Measurements from ENCODE around the gene NTM.

Gene NTM

GRCh38 chr11:132099692-132100091 is 729.3 kb downstream of the NTM start:
- Histone ChIP-seq H3K9me3 (ENCODE audit: low read length) (no peaks in the 10 kb centered on the region), H3K27me3 (ENCODE audit: insufficient read depth, low read length) (no peaks in the 10 kb centered on the region), H3K9ac (ENCODE audit: low read length) (no peak overlapping the region), H3K4me2 (ENCODE audit: low read length) (no peak overlapping the region), H3K4me3 (ENCODE audit: low read depth, low read length, poor library complexity, severe bottlenecking) (no peak overlapping the region), H2AFZ (ENCODE audit: low read length) (no peak overlapping the region), H4K20me1 (ENCODE audit: insufficient read depth, low read length) (no peaks in the 10 kb centered on the region), H3K9me2 (ENCODE audit: low read depth, low read length) (no peaks in the 10 kb centered on the region), H3K27ac (ENCODE audit: low read depth, low read length, poor library complexity, severe bottlenecking) (no peak overlapping the region), H3K36me3 (ENCODE audit: insufficient read depth, low read length) (no peaks in the 10 kb centered on the region), H3K4me1 (ENCODE audit: insufficient read depth, low read length, severe bottlenecking) (no peaks in the 10 kb centered on the region), H3K79me2 (ENCODE audit: insufficient read depth, low read length) (no peaks in the 10 kb centered on the region), H3F3A (ENCODE audit: insufficient read depth, low read length) (no peaks in the 10 kb centered on the region)
- no peak for TF ChIP-seq EZH2 (IDR thresholded peaks at IDR 0.05; ENCODE audit: borderline replicate concordance, low read length)
- TF ChIP-seq, protein P1, sequence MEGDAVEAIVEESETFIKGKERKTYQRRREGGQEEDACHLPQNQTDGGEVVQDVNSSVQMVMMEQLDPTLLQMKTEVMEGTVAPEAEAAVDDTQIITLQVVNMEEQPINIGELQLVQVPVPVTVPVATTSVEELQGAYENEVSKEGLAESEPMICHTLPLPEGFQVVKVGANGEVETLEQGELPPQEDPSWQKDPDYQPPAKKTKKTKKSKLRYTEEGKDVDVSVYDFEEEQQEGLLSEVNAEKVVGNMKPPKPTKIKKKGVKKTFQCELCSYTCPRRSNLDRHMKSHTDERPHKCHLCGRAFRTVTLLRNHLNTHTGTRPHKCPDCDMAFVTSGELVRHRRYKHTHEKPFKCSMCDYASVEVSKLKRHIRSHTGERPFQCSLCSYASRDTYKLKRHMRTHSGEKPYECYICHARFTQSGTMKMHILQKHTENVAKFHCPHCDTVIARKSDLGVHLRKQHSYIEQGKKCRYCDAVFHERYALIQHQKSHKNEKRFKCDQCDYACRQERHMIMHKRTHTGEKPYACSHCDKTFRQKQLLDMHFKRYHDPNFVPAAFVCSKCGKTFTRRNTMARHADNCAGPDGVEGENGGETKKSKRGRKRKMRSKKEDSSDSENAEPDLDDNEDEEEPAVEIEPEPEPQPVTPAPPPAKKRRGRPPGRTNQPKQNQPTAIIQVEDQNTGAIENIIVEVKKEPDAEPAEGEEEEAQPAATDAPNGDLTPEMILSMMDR (IDR thresholded peaks at IDR 0.05; ENCODE audit: low read length): peak; percentile 40

DNA sequence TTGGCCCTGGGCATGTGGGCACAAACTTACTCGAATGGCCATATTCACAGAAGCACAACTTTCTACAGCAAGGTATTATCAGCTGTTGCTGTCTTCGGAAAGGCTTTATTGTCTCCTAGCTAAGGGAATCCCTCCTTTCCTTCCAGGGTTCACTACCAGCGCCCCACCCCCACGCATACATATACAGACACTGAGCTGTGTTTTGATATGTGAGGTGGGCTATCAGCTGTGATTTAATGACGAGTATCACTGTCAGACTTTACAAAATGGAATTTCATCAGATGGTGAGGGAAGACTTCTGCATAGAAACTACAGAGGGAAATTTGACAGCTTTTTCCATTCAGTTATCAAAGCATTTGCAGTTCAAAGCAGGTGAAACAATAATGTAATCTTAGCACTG is 730.2 kb downstream of the NTM start:
- H3F3A ChIP-seq (ENCODE audit: insufficient read depth, low read length): no peaks in the 10 kb centered on the region
- no peaks in the 10 kb centered on the region for H3K9me2 ChIP-seq (ENCODE audit: low read depth, low read length)
- H2AFZ ChIP-seq (ENCODE audit: low read length): no peak overlapping the region
- TF ChIP-seq, protein P1 (IDR thresholded peaks at IDR 0.05; ENCODE audit: low read length): no peak
- TF ChIP-seq EZH2 (IDR thresholded peaks at IDR 0.05; ENCODE audit: borderline replicate concordance, low read length): no peak
- no peak overlapping the region for H3K27ac ChIP-seq (ENCODE audit: low read depth, low read length, poor library complexity, severe bottlenecking)
- no peaks in the 10 kb centered on the region for H3K27me3 ChIP-seq (ENCODE audit: insufficient read depth, low read length)
- no peak overlapping the region for H3K4me3 ChIP-seq (ENCODE audit: low read depth, low read length, poor library complexity, severe bottlenecking)
- no peaks in the 10 kb centered on the region for H3K4me1 ChIP-seq (ENCODE audit: insufficient read depth, low read length, severe bottlenecking)
- no peaks in the 10 kb centered on the region for H4K20me1 ChIP-seq (ENCODE audit: insufficient read depth, low read length)
- H3K36me3 ChIP-seq (ENCODE audit: insufficient read depth, low read length): no peaks in the 10 kb centered on the region
- H3K9ac ChIP-seq (ENCODE audit: low read length): no peak overlapping the region
- H3K9me3 ChIP-seq (ENCODE audit: low read length): no peaks in the 10 kb centered on the region
- no peaks in the 10 kb centered on the region for H3K79me2 ChIP-seq (ENCODE audit: insufficient read depth, low read length)
- H3K4me2 ChIP-seq (ENCODE audit: low read length): no peak overlapping the region

- H3K36me3 ChIP-seq (ENCODE audit: insufficient read depth, low read length): no peaks in the 10 kb centered on the region
- no peaks in the 10 kb centered on the region for H3K79me2 ChIP-seq (ENCODE audit: insufficient read depth, low read length)
- no peaks in the 10 kb centered on the region for H3K9me3 ChIP-seq (ENCODE audit: low read length)
- H4K20me1 ChIP-seq (ENCODE audit: insufficient read depth, low read length): no peaks in the 10 kb centered on the region
- no peaks in the 10 kb centered on the region for H3K27me3 ChIP-seq (ENCODE audit: insufficient read depth, low read length)
- H3K4me3 ChIP-seq (ENCODE audit: low read depth, low read length, poor library complexity, severe bottlenecking): no peak overlapping the region
- no peak overlapping the region for H3K4me2 ChIP-seq (ENCODE audit: low read length)
- no peaks in the 10 kb centered on the region for H3K9me2 ChIP-seq (ENCODE audit: low read depth, low read length)
- H3K4me1 ChIP-seq (ENCODE audit: insufficient read depth, low read length, severe bottlenecking): no peaks in the 10 kb centered on the region
- no peak overlapping the region for H3K27ac ChIP-seq (ENCODE audit: low read depth, low read length, poor library complexity, severe bottlenecking)
- no peak overlapping the region for H3K9ac ChIP-seq (ENCODE audit: low read length)
- no peaks in the 10 kb centered on the region for H3F3A ChIP-seq (ENCODE audit: insufficient read depth, low read length)
- H2AFZ ChIP-seq (ENCODE audit: low read length): no peak overlapping the region
- TF ChIP-seq EZH2 (IDR thresholded peaks at IDR 0.05; ENCODE audit: borderline replicate concordance, low read length): no peak
- TF ChIP-seq, protein P1 (IDR thresholded peaks at IDR 0.05; ENCODE audit: low read length): no peak
Observed at GRCh38 chr11:132101881-132102280, 731.5 kb downstream of the NTM start.

All from OCI-LY1 (cell line).